Measurements from ENCODE around the gene TFF1. TPM values are rescaled to one million over a fixed set of nuclear protein-coding genes. Genes with fewer than 3 reads are reported as not detected.

TFF1 gene
- polyA plus RNA-seq, 1 donor from 2014 or later: not detected

DNA sequence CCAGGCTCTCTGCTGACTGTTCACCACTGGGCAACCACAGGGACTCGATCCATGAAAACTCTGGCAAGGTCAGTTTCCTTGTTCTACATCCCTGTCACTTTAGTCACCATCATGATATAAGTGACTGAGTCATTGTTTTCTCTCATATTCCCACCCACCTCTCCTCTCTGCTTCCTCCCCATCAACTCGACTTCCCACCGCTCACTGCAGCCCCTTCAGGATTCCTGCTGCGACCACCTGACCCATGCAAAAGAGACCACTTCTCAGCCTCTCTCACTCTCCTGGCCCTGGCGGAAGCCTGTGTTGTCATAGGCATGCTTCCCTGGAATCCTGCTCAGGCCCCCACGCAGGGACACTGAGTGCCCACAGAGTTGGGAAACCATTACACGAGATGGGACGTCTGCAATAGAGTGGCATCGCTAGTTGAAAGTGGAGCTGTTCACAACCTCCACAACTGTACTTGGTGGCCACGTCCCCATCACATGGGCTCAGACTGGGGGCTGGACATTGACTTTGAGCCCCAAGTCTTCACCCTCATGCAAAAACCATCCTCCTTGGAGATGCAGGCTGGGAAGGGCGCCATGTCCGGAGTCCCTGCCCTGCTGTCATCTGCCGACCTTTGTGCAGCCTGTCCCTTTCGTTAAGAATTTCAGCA, 13.8 kb downstream of the TFF1 start:
- Histone ChIP-seq H4K20me1 (ENCODE audit: insufficient read depth) (no peaks in the 10 kb centered on the region), H3K4me2 (ENCODE audit: low read length) (no peak overlapping the region), H3K36me3 (ENCODE audit: insufficient read depth, low read length) (no peaks in the 10 kb centered on the region), H3K9ac (ENCODE audit: low read length) (no peak overlapping the region), H3K9me3 (ENCODE audit: low read length) (no peaks in the 10 kb centered on the region), H3K27me3 (ENCODE audit: insufficient read depth, low read depth, low read length) (no peaks in the 10 kb centered on the region), H3K27ac (ENCODE audit: low read length) (no peak overlapping the region), H3K4me3 (ENCODE audit: low read length) (no peak overlapping the region), H2AFZ (ENCODE audit: low read depth, low read length) (no peak overlapping the region), H3K79me2 (replicated peaks; ENCODE audit: insufficient read depth, low read length) (no peaks in the 10 kb centered on the region), H3K9me2 (ENCODE audit: insufficient read depth, low read length) (no peaks in the 10 kb centered on the region), H3F3A (ENCODE audit: insufficient read depth, low read length, poor library complexity, severe bottlenecking) (no peaks in the 10 kb centered on the region)
- TF ChIP-seq, protein P1, sequence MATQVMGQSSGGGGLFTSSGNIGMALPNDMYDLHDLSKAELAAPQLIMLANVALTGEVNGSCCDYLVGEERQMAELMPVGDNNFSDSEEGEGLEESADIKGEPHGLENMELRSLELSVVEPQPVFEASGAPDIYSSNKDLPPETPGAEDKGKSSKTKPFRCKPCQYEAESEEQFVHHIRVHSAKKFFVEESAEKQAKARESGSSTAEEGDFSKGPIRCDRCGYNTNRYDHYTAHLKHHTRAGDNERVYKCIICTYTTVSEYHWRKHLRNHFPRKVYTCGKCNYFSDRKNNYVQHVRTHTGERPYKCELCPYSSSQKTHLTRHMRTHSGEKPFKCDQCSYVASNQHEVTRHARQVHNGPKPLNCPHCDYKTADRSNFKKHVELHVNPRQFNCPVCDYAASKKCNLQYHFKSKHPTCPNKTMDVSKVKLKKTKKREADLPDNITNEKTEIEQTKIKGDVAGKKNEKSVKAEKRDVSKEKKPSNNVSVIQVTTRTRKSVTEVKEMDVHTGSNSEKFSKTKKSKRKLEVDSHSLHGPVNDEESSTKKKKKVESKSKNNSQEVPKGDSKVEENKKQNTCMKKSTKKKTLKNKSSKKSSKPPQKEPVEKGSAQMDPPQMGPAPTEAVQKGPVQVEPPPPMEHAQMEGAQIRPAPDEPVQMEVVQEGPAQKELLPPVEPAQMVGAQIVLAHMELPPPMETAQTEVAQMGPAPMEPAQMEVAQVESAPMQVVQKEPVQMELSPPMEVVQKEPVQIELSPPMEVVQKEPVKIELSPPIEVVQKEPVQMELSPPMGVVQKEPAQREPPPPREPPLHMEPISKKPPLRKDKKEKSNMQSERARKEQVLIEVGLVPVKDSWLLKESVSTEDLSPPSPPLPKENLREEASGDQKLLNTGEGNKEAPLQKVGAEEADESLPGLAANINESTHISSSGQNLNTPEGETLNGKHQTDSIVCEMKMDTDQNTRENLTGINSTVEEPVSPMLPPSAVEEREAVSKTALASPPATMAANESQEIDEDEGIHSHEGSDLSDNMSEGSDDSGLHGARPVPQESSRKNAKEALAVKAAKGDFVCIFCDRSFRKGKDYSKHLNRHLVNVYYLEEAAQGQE (IDR thresholded peaks at IDR 0.05; ENCODE audit: borderline replicate concordance): no peak
- TF ChIP-seq EP300 (conservative IDR thresholded peaks at IDR 0.05; ENCODE audit: poor library complexity, severe bottlenecking): no peak

DNA sequence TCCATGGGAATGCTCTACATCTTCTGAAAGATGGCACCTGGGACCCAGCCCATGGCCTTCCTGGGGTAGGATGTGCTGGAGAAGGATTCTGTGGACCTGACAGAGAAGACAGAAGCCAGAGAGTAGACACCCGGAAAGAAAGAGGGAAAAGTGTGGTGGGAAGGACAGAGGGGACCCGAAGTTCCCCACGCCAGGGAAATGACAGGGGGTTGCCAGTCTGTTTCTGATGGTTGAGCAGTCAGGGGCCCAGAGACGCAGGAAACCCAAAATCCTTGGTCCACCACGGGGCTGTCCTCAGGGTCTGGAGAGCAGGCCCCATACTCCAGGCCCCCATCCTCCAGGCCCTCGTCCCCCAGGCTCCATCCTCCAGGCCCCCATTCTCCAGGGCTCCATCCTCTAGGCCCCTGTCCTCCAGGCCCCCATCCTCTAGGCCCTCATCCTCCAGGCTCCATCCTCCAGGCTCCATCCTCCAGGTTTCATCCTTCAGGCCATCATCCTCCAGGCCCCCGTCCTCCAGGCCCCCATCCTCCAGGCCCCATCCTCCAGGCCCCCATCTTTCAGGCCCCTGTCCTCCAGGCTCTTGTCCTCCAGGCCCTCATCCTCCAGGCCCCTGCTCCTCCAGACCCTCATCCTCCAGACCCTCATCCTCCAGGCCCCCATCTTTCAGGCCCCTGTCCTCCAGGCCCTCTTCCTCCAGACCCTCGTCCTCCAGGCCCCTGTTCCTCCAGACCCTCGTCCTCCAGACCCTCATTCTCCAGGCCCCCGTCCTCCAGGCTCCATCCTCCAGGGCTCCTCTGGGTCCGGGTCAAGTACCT, 14.5 kb downstream of the TFF1 start:
- Histone ChIP-seq H3K79me2 (replicated peaks; ENCODE audit: insufficient read depth, low read length) (no peaks in the 10 kb centered on the region), H4K20me1 (ENCODE audit: insufficient read depth) (no peaks in the 10 kb centered on the region), H2AFZ (ENCODE audit: low read depth, low read length) (no peak overlapping the region), H3K9me3 (ENCODE audit: low read length) (no peaks in the 10 kb centered on the region), H3K36me3 (ENCODE audit: insufficient read depth, low read length) (no peaks in the 10 kb centered on the region), H3K9ac (ENCODE audit: low read length) (no peak overlapping the region), H3K9me2 (ENCODE audit: insufficient read depth, low read length) (no peaks in the 10 kb centered on the region), H3K27ac (ENCODE audit: low read length) (no peak overlapping the region), H3K4me2 (ENCODE audit: low read length) (no peak overlapping the region), H3F3A (ENCODE audit: insufficient read depth, low read length, poor library complexity, severe bottlenecking) (no peaks in the 10 kb centered on the region), H3K27me3 (ENCODE audit: insufficient read depth, low read depth, low read length) (no peaks in the 10 kb centered on the region), H3K4me3 (ENCODE audit: low read length) (no peak overlapping the region)
- TF ChIP-seq EP300 (conservative IDR thresholded peaks at IDR 0.05; ENCODE audit: poor library complexity, severe bottlenecking): no peak
- no peak for TF ChIP-seq POLR2AphosphoS5 (IDR thresholded peaks at IDR 0.05)
- TF ChIP-seq, protein P2, sequence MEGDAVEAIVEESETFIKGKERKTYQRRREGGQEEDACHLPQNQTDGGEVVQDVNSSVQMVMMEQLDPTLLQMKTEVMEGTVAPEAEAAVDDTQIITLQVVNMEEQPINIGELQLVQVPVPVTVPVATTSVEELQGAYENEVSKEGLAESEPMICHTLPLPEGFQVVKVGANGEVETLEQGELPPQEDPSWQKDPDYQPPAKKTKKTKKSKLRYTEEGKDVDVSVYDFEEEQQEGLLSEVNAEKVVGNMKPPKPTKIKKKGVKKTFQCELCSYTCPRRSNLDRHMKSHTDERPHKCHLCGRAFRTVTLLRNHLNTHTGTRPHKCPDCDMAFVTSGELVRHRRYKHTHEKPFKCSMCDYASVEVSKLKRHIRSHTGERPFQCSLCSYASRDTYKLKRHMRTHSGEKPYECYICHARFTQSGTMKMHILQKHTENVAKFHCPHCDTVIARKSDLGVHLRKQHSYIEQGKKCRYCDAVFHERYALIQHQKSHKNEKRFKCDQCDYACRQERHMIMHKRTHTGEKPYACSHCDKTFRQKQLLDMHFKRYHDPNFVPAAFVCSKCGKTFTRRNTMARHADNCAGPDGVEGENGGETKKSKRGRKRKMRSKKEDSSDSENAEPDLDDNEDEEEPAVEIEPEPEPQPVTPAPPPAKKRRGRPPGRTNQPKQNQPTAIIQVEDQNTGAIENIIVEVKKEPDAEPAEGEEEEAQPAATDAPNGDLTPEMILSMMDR (IDR thresholded peaks at IDR 0.05; ENCODE audit: poor library complexity, severe bottlenecking): no peak
- no peak for TF ChIP-seq SMC3 (conservative IDR thresholded peaks at IDR 0.05; ENCODE audit: poor library complexity)
- no peak for TF ChIP-seq MXI1 (conservative IDR thresholded peaks at IDR 0.05; ENCODE audit: poor library complexity, severe bottlenecking)
- TF ChIP-seq RAD21 (conservative IDR thresholded peaks at IDR 0.05): no peak
- no peak for TF ChIP-seq TAF1 (IDR thresholded peaks at IDR 0.05; ENCODE audit: low read depth)
- TF ChIP-seq EZH2 (IDR thresholded peaks at IDR 0.05; ENCODE audit: borderline replicate concordance, insufficient read depth, low read length, poor library complexity, severe bottlenecking): no peak
- TF ChIP-seq, protein P1 (IDR thresholded peaks at IDR 0.05; ENCODE audit: borderline replicate concordance): no peak

All from neural cell (in vitro differentiated cells).